Motor neuron (in vitro differentiated cells): ENCODE data around the gene CACNA1G. TPM values are rescaled to one million over a fixed set of nuclear protein-coding genes. Genes with fewer than 3 reads are reported as not detected.

Experiments used
- ATAC-seq, 8 experiments: fragments of 200-7000 bp; cut with Tn5 transposase; replicated peaks in 6 of 8; 2 replicates each; pipeline ENCODE4 v1.8.0; 2021; ENCODE audit warnings: mild to moderate bottlenecking in 8 of 8, moderate library complexity in 8 of 8
- H3K27ac ChIP-seq, 2 donors: fragments of 250-450 bp; sonication (Bioruptor Pico); 2 replicates each; pipeline ENCODE4 v1.9.0; 2021; ENCODE audit warnings: antibody characterized with exemption in 2 of 2, mild to moderate bottlenecking in 2 of 2, moderate library complexity in 1 of 2
- H3K4me1 ChIP-seq, 2 donors: fragments of 250-450 bp; sonication (Bioruptor Pico); replicated peaks in 1 of 2; 2 replicates each; pipeline ENCODE4 v1.6.1; 2021; ENCODE audit warnings: antibody characterized with exemption in 2 of 2, mild to moderate bottlenecking in 2 of 2, moderate library complexity in 1 of 2
- H3K4me3 ChIP-seq, 5 donors: fragments of 250-450 bp; sonication (Bioruptor Pico); 2 replicates each; pipeline ENCODE4 v1.9.0; 2021; ENCODE audit warnings: antibody characterized with exemption in 5 of 5, mild to moderate bottlenecking in 5 of 5, moderate library complexity in 4 of 5
- WGBS, 10 experiments: fragments of 450-650 bp; shearing (Covaris generic); methylation state at CpG; one replicate each; pipeline ENCODE4 v1.0.0; 2022; 5-methylcytosine and 5-hydroxymethylcytosine counted together
- in situ Hi-C, 9 experiments: fragments of 400-800 bp; cut with MboI; loops; one replicate each; pipeline ENCODE4 v1.15.0; 2021; ENCODE audit warnings: low sequenced_read_pairs in 9 of 9, low pct_unique_long_range_greater_than_20kb in 2 of 9; ENCODE audit not compliant: unreplicated experiment in 9 of 9
- total RNA-seq, 8 experiments: library from RNA; unstranded; fragments of 300-600 nt; gene quantifications; 2 replicates each; pipeline versions ENCODE4 v1.2.3 to v1.2.4, GENCODE V29; 2022

CACNA1G gene
- total RNA-seq, 8 experiments from 2014 or later, result 0.17 to 4.2 (median 0.62) TPM

- in situ Hi-C loops, result no loop called here
- H3K4me3 ChIP-seq, result no peak overlapping the region
- H3K4me1 ChIP-seq, result no peaks in the 10 kb centered on the region
- H3K27ac ChIP-seq, result no peak overlapping the region
- WGBS, 10 experiments, result 40 to 100% (median 68%) methylated on average over 1 to 2 of the region's 3 CpGs; no CpG with 5 or more reads in 4 of the 10 experiments
- no peak for ATAC-seq
Measured at GRCh38 chr17:50675190-50675589, 114.7 kb downstream of the CACNA1G start.

GRCh38 chr17:50675627-50676026, 115.1 kb downstream of the CACNA1G start:
- Histone ChIP-seq H3K27ac (no peak overlapping the region), H3K4me1 (peaks cover 0 to under 1% of the 10 kb centered on the region in 2 donors), H3K4me3 (no peak overlapping the region)
- in situ Hi-C loops, result no loop called here
- WGBS, 10 experiments, result 83% methylated on average over 1 of the region's 7 CpGs; no CpG with 5 or more reads in 8 of the 10 experiments
- ATAC-seq, result no peak

GRCh38 chr17:50676065-50676975, 115.8 kb downstream of the CACNA1G start:
- H3K27ac ChIP-seq, result no peak overlapping the region
- H3K4me1 ChIP-seq, result peaks cover 5 to 7% of the 10 kb centered on the region in 2 donors
- H3K4me3 ChIP-seq, result no peak overlapping the region
- 38 to 93% (median 82%) methylated on average over 1 to 11 of the region's 24 CpGs; no CpG with 5 or more reads in 2 of the 10 experiments for WGBS, 10 experiments
- in situ Hi-C loops, result no loop called here
- no peak for ATAC-seq

Other genes with a start within 250 kb of the CACNA1G start
- 10 to 100 TPM in 5 of 8 experiments, 1 to 10 TPM in 3; 8.3 to 25.8 (median 10.9) TPM for gene XYLT2, start 214.6 kb upstream of the CACNA1G start, total RNA-seq
- 100 to 1,000 TPM in 3 of 8 experiments, 10 to 100 TPM in 5; 54.3 to 138 (median 94.4) TPM for gene MRPL27, start 187.5 kb upstream of the CACNA1G start, total RNA-seq
- 10 to 100 TPM in 2 of 8 experiments, 1 to 10 TPM in 5, under 1 TPM in 1; 0.66 to 14.5 (median 5.7) TPM for gene EME1, start 187.5 kb upstream of the CACNA1G start, total RNA-seq
- 100 to 1,000 TPM in 3 of 8 experiments, 10 to 100 TPM in 5; 44.5 to 143 (median 74.3) TPM for gene LRRC59, start 163.2 kb upstream of the CACNA1G start, total RNA-seq
- gene ACSF2, start 134.5 kb upstream of the CACNA1G start, total RNA-seq, result 10 to 100 TPM in 3 of 8 experiments, 1 to 10 TPM in 5; 1.6 to 31.1 (median 5.6) TPM
- gene CHAD, start 91.8 kb upstream of the CACNA1G start, total RNA-seq, result 1 to 10 TPM in 3 of 8 experiments, under 1 TPM in 5; 0.11 to 3.0 (median 0.66) TPM
- gene RSAD1, start 81.9 kb upstream of the CACNA1G start, total RNA-seq, result 10 to 100 TPM; 13.0 to 44.7 (median 20.0) TPM
- 1 to 10 TPM in 4 of 8 experiments, under 1 TPM in 3, not detected in 1; 0.71 to 2.8 (median 1.2) TPM for gene MYCBPAP, start 52.3 kb upstream of the CACNA1G start, total RNA-seq
- gene EPN3, start 28.0 kb upstream of the CACNA1G start, total RNA-seq, result under 1 TPM; 0.16 to 0.90 (median 0.54) TPM
- 10 to 100 TPM in 6 of 8 experiments, 1 to 10 TPM in 2; 5.4 to 64.4 (median 25.4) TPM for gene SPATA20, start 13.5 kb upstream of the CACNA1G start, total RNA-seq
- 10 to 100 TPM in 1 of 8 experiments, 1 to 10 TPM in 2, under 1 TPM in 4, not detected in 1; 0.27 to 21.6 (median 0.90) TPM for gene ABCC3, start 74.2 kb downstream of the CACNA1G start, total RNA-seq
- 10 to 100 TPM; 12.8 to 43.6 (median 24.7) TPM for gene ANKRD40, start 147.2 kb downstream of the CACNA1G start, total RNA-seq
- gene LUC7L3, start 158.9 kb downstream of the CACNA1G start, total RNA-seq, result 100 to 1,000 TPM; 118 to 263 (median 161) TPM
- gene ANKRD40CL, start 206.8 kb downstream of the CACNA1G start, total RNA-seq, result 1 to 10 TPM in 2 of 8 experiments, under 1 TPM in 6; 0.20 to 2.6 (median 0.63) TPM